Kidney (tissue), 14 donors: ENCODE data around the gene GALNS. TPM values are rescaled to one million over a fixed set of nuclear protein-coding genes. Genes with fewer than 3 reads are reported as not detected.

Experiments
- DNase-seq, 5 donors: peaks; one replicate each; pipeline ENCODE4 v3.0.0-alpha.2; 2013 to 2020
- FAIRE-seq: peaks from 2 replicates; lab custom pipeline; 2012; peaks lifted over from hg19 to GRCh38; lab: Jason Lieb, UNC
- H3K27ac ChIP-seq, 2 donors: one replicate each; pipeline ENCODE4 v1.7.0; 2013; ENCODE audit warnings: low read depth in 2 of 2, low read length in 2 of 2, inconsistent platforms in 1 of 2
- H3K27me3 ChIP-seq: one replicate; pipeline ENCODE4 v1.7.1; 2013; ENCODE audit warnings: low read length, inconsistent platforms; ENCODE audit not compliant: control insufficient read depth, insufficient read depth
- H3K36me3 ChIP-seq, 3 donors: one replicate each; pipeline versions ENCODE4 v1.7.0 to v1.7.1; 2013; ENCODE audit warnings: low read length in 3 of 3, control low read depth in 1 of 3, inconsistent platforms in 1 of 3; ENCODE audit not compliant: insufficient read depth in 3 of 3, control insufficient read depth in 2 of 3
- H3K4me1 ChIP-seq, 3 donors: one replicate each; pipeline versions ENCODE4 v1.7.0 to v1.7.1; 2013; ENCODE audit warnings: low read length in 3 of 3, inconsistent platforms in 1 of 3, low read depth in 1 of 3; ENCODE audit not compliant: control insufficient read depth in 2 of 3, insufficient read depth in 2 of 3
- H3K4me3 ChIP-seq, 3 donors: one replicate each; pipeline versions ENCODE4 v1.7.0 to v1.8.1; 2013; ENCODE audit warnings: low read length in 3 of 3, control low read depth in 1 of 3, inconsistent platforms in 1 of 3
- H3K9ac ChIP-seq, 3 donors: one replicate each; pipeline versions ENCODE4 v1.7.0 to v1.7.1; 2013; ENCODE audit warnings: low read length in 3 of 3, control low read depth in 1 of 3, inconsistent platforms in 1 of 3
- H3K9me3 ChIP-seq, 3 donors: one replicate each; pipeline versions ENCODE4 v1.7.0 to v1.7.1; 2013; ENCODE audit warnings: low read length in 3 of 3, control low read depth in 1 of 3, inconsistent platforms in 1 of 3; ENCODE audit not compliant: control insufficient read depth in 2 of 3, insufficient read depth in 1 of 3
- CTCF ChIP-seq: IDR thresholded peaks from 3 replicates; pipeline ENCODE4 v1.5.1; 2012; ENCODE audit warnings: mild to moderate bottlenecking, moderate library complexity, borderline replicate concordance; ENCODE audit not compliant: insufficient read depth; ENCODE audit errors: extremely low read depth
- intact Hi-C: fragments of 100-400 bp; cut with DNase I; formaldehyde crosslinking; loops from one replicate; pipeline ENCODE4 v1.11.1; 2022
- polyA plus RNA-seq: library from polyadenylated mRNA; stranded (reverse); fragments of 350-450 nt; fragmentation: Illumina TruSeq; extraction: RNeasy Lipid Tissue Mini Kit (QIAGEN cat#74804); gene quantifications from one replicate; pipeline ENCODE4 v1.2.3, GENCODE V29; 2014; ENCODE audit warnings: low read depth, low replicate concordance; ENCODE audit not compliant: insufficient read depth
- total RNA-seq: library from RNA; stranded (reverse); fragmentation: NEBNext Ultra II Directional; extraction: Animal tissue kit (Norgen Biotek cat#: 25700); gene quantifications from one replicate; pipeline ENCODE4 v1.2.1, GENCODE V29; 2021
- donor health status: control.
- donor health status: control.
- donor health status: control.
- donor health status: control.
- donor health status: control.
- donor health status: DM: yes; HTN: yes; CAD: no.
- donor health status: Normal renal cell carcinoma (clear cell type).

GALNS gene
- total and polyA plus RNA-seq, 2 donors from 2014 or later = 15.8 to 37.2 TPM

DNA sequence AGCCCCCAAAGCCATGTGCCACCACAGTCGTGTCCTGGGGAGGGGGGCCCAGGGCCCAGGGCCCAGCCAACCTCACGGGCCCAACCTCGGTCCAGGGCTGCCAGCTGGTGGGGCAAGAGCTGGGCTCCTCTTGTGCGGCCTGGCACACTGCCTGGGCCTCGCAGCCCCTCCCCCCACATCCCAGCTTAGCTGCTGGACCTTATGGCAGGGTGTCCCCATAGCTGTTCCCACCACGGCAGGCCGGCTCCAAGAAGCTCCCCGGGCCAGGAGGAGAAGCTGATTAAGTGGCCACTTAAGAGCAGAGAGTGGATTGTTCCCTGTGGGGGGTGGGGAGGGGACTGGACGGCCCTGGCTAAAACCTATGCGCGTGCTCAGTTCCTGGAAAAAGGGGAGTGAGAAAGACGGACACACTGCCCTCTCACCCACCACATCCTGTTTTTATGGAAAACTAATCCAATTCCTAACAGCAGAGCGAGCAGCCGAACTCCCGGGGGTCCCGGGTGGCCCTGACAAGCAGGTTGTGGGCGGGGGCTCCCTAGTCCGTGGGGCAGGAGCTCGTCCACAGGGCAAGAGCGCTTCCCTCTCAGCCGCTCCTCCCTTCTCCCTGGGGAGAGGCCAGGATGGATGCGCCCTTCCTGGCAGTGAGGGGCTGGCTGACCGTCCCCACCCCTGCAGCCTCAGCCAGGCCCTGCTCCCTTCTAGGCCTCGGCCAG, 88.5 kb downstream of the GALNS start:
- Histone ChIP-seq H3K4me1 (peaks cover 0 to 68% (median 36%) of the 10 kb centered on the region in 3 donors), H3K36me3 (no peaks in the 10 kb centered on the region), H3K4me3 (no peak overlapping the region), H3K27me3 (no peaks in the 10 kb centered on the region), H3K9me3 (no peaks in the 10 kb centered on the region), H3K9ac (peak overlapping the region in 1 of 3 donors; percentile 19), H3K27ac (peak overlapping the region; percentile 67 to 92)
- intact Hi-C loops = no loop called here
- TF ChIP-seq CTCF = no peak
- DNase-seq (peak in 2 of 5 donors; percentile 69 to 91), FAIRE-seq (no peak)

GRCh38 chr16:88767546-88768070, 89.1 kb downstream of the GALNS start:
- H3K9me3 ChIP-seq = no peaks in the 10 kb centered on the region
- no peaks in the 10 kb centered on the region for H3K27me3 ChIP-seq
- no peak overlapping the region for H3K9ac ChIP-seq
- no peaks in the 10 kb centered on the region for H3K36me3 ChIP-seq
- FAIRE-seq = no peak
- intact Hi-C loops = no loop called here
- H3K4me1 ChIP-seq = peaks cover 0 to 70% (median 42%) of the 10 kb centered on the region in 3 donors
- DNase-seq = no peak
- peak overlapping the region; percentile 65 to 67 for H3K27ac ChIP-seq
- H3K4me3 ChIP-seq = no peak overlapping the region
- no peak for TF ChIP-seq CTCF

- TF ChIP-seq CTCF = no peak
- no peak overlapping the region for H3K4me3 ChIP-seq
- intact Hi-C loops = no loop called here
- no peak for FAIRE-seq
- DNase-seq = no peak
- peak overlapping the region; percentile 65 to 67 for H3K27ac ChIP-seq
- no peaks in the 10 kb centered on the region for H3K36me3 ChIP-seq
- H3K27me3 ChIP-seq = no peaks in the 10 kb centered on the region
- peaks cover 0 to 74% (median 46%) of the 10 kb centered on the region in 3 donors for H3K4me1 ChIP-seq
- H3K9me3 ChIP-seq = no peaks in the 10 kb centered on the region
- peak overlapping the region in 1 of 3 donors; percentile 32 for H3K9ac ChIP-seq
Measured at GRCh38 chr16:88766975-88767374, 89.8 kb downstream of the GALNS start.
